ENCODE results near the gene RPL37.
"Not testable (repeated sequence)": the region's sequence is repeated elsewhere in the genome, so short reads cannot be mapped to it uniquely, and the experiment has no call there.

RPL37 gene

GRCh38 chr5:40798012-40798800 lies 36.8 kb downstream of the RPL37 start, which contains the start of gene PRKAA1:
TSS of gene PRKAA1 (minus strand) at chr5:40798374. CDS start at chr5:40798189, 185 bp downstream.
- Histone ChIP-seq H3K9me2 (replicated peaks; ENCODE audit: insufficient read depth, low read length) (no peaks in the 10 kb centered on the region), H3K4me1 (ENCODE audit: low read length) (0 out of 2 replicates have a peak, but pooled peaks cover 4% of the 10 kb centered on the region), H3K4me2 (ENCODE audit: low read depth, low read length) (peak within 1 kb of the TSS; percentile 68), H4K20me1 (ENCODE audit: insufficient read depth, low read length) (peaks cover 5% of the 10 kb centered on the region; the same call in 1 of the 2 replicates), H3K9ac (ENCODE audit: low read length) (peak within 1 kb of the TSS; percentile 83), H3K79me2 (ENCODE audit: low read length) (peaks cover 42% of the 10 kb centered on the region), H3K4me3 (ENCODE audit: low read length) (peak within 1 kb of the TSS; percentile 91), H3K27me3 (replicated peaks; ENCODE audit: insufficient read depth, low read length) (peaks cover 11% of the 10 kb centered on the region), H3K36me3 (replicated peaks; ENCODE audit: insufficient read depth, low read length) (no peaks in the 10 kb centered on the region), H3F3A (ENCODE audit: insufficient read depth, low read length) (0 out of 2 replicates have a peak, but pooled peaks cover 4% of the 10 kb centered on the region), H2AFZ (ENCODE audit: low read length) (peak within 1 kb of the TSS; percentile 94), H3K27ac (ENCODE audit: low read length) (peak within 1 kb of the TSS; percentile 66; the same call in 1 of the 2 replicates), H3K9me3 (replicated peaks; ENCODE audit: insufficient read depth, low read length) (no peaks in the 10 kb centered on the region)
- DNase-seq, result peak; percentile 90
- TF ChIP-seq, protein P1, sequence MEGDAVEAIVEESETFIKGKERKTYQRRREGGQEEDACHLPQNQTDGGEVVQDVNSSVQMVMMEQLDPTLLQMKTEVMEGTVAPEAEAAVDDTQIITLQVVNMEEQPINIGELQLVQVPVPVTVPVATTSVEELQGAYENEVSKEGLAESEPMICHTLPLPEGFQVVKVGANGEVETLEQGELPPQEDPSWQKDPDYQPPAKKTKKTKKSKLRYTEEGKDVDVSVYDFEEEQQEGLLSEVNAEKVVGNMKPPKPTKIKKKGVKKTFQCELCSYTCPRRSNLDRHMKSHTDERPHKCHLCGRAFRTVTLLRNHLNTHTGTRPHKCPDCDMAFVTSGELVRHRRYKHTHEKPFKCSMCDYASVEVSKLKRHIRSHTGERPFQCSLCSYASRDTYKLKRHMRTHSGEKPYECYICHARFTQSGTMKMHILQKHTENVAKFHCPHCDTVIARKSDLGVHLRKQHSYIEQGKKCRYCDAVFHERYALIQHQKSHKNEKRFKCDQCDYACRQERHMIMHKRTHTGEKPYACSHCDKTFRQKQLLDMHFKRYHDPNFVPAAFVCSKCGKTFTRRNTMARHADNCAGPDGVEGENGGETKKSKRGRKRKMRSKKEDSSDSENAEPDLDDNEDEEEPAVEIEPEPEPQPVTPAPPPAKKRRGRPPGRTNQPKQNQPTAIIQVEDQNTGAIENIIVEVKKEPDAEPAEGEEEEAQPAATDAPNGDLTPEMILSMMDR (IDR thresholded peaks at IDR 0.05; ENCODE audit: low read length), result peak; percentile 42
- TF ChIP-seq EZH2 (optimal IDR thresholded peaks at IDR 0.05; ENCODE audit: low read depth, low read length), result no peak

- Histone ChIP-seq H3K9me3 (replicated peaks; ENCODE audit: insufficient read depth, low read length) (no peaks in the 10 kb centered on the region), H3K27ac (ENCODE audit: low read length) (peak overlapping the region; percentile 66; the same call in 1 of the 2 replicates), H3K79me2 (ENCODE audit: low read length) (peaks cover 49% of the 10 kb centered on the region), H4K20me1 (ENCODE audit: insufficient read depth, low read length) (peaks cover 5% of the 10 kb centered on the region; the same call in 1 of the 2 replicates), H3K9ac (ENCODE audit: low read length) (peak overlapping the region; percentile 83), H3K4me2 (ENCODE audit: low read depth, low read length) (peak overlapping the region; percentile 59), H3K36me3 (replicated peaks; ENCODE audit: insufficient read depth, low read length) (no peaks in the 10 kb centered on the region), H3K4me1 (ENCODE audit: low read length) (0 out of 2 replicates have a peak, but pooled peaks cover 4% of the 10 kb centered on the region), H3K9me2 (replicated peaks; ENCODE audit: insufficient read depth, low read length) (no peaks in the 10 kb centered on the region), H3K27me3 (replicated peaks; ENCODE audit: insufficient read depth, low read length) (peaks cover 11% of the 10 kb centered on the region), H2AFZ (ENCODE audit: low read length) (peak overlapping the region; percentile 94), H3F3A (ENCODE audit: insufficient read depth, low read length) (0 out of 2 replicates have a peak, but pooled peaks cover 4% of the 10 kb centered on the region), H3K4me3 (ENCODE audit: low read length) (peak overlapping the region; percentile 91)
- TF ChIP-seq EZH2 (optimal IDR thresholded peaks at IDR 0.05; ENCODE audit: low read depth, low read length) (no peak), EZH2phosphoT487 (IDR thresholded peaks at IDR 0.05; ENCODE audit: low read length) (no peak)
- TF ChIP-seq, protein P1 (IDR thresholded peaks at IDR 0.05; ENCODE audit: low read length), result no peak
- DNase-seq, result peak; percentile 76
These were observed 37.6 kb downstream of the RPL37 start for GRCh38 chr5:40797273-40798011.

GRCh38 chr5:40796487-40796889 lies 38.5 kb downstream of the RPL37 start:
- H3K79me2 ChIP-seq (ENCODE audit: low read length), result peaks cover 59% of the 10 kb centered on the region
- H3K27ac ChIP-seq (ENCODE audit: low read length), result no peak overlapping the region
- H2AFZ ChIP-seq (ENCODE audit: low read length), result no peak overlapping the region

GRCh38 chr5:40794877-40795276 lies 40.1 kb downstream of the RPL37 start:
- H3K4me2 ChIP-seq (ENCODE audit: low read depth, low read length); H3F3A ChIP-seq (ENCODE audit: insufficient read depth, low read length); H3K9me3 ChIP-seq (replicated peaks; ENCODE audit: insufficient read depth, low read length); H4K20me1 ChIP-seq (ENCODE audit: insufficient read depth, low read length); H3K36me3 ChIP-seq (replicated peaks; ENCODE audit: insufficient read depth, low read length); H3K27ac ChIP-seq (ENCODE audit: low read length); H3K9me2 ChIP-seq (replicated peaks; ENCODE audit: insufficient read depth, low read length); H3K9ac ChIP-seq (ENCODE audit: low read length); H3K4me1 ChIP-seq (ENCODE audit: low read length); H2AFZ ChIP-seq (ENCODE audit: low read length); DNase-seq; H3K4me3 ChIP-seq (ENCODE audit: low read length): not testable (repeated sequence)
- Histone ChIP-seq H3K27me3 (replicated peaks; ENCODE audit: insufficient read depth, low read length) (peaks cover 11% of the 10 kb centered on the region), H3K79me2 (ENCODE audit: low read length) (peaks cover 75% of the 10 kb centered on the region)

More at GRCh38 chr5:40796487-40796889, 38.5 kb downstream of the RPL37 start:
- Histone ChIP-seq H4K20me1 (ENCODE audit: insufficient read depth, low read length) (peaks cover 5% of the 10 kb centered on the region; the same call in 1 of the 2 replicates), H3K9me3 (replicated peaks; ENCODE audit: insufficient read depth, low read length) (no peaks in the 10 kb centered on the region), H3K9ac (ENCODE audit: low read length) (no peak overlapping the region), H3K27me3 (replicated peaks; ENCODE audit: insufficient read depth, low read length) (peaks cover 11% of the 10 kb centered on the region), H3K4me3 (ENCODE audit: low read length) (peak overlapping the region; percentile 91), H3K36me3 (replicated peaks; ENCODE audit: insufficient read depth, low read length) (no peaks in the 10 kb centered on the region), H3F3A (ENCODE audit: insufficient read depth, low read length) (0 out of 2 replicates have a peak, but pooled peaks cover 4% of the 10 kb centered on the region), H3K9me2 (replicated peaks; ENCODE audit: insufficient read depth, low read length) (no peaks in the 10 kb centered on the region), H3K4me1 (ENCODE audit: low read length) (0 out of 2 replicates have a peak, but pooled peaks cover 4% of the 10 kb centered on the region), H3K4me2 (ENCODE audit: low read depth, low read length) (peak overlapping the region; percentile 59)
- TF ChIP-seq, protein P1 (IDR thresholded peaks at IDR 0.05; ENCODE audit: low read length), result no peak
- TF ChIP-seq EZH2 (optimal IDR thresholded peaks at IDR 0.05; ENCODE audit: low read depth, low read length), result no peak
- TF ChIP-seq EZH2phosphoT487 (IDR thresholded peaks at IDR 0.05; ENCODE audit: low read length), result no peak
- no peak for DNase-seq

GRCh38 chr5:40794340-40794739 lies 40.7 kb downstream of the RPL37 start:
- H3K9me3 ChIP-seq (replicated peaks; ENCODE audit: insufficient read depth, low read length); DNase-seq; H4K20me1 ChIP-seq (ENCODE audit: insufficient read depth, low read length): not testable (repeated sequence)

More at GRCh38 chr5:40794340-40794739, 40.7 kb downstream of the RPL37 start:
- not testable (repeated sequence) for H3K9ac ChIP-seq (ENCODE audit: low read length); H3F3A ChIP-seq (ENCODE audit: insufficient read depth, low read length); H3K4me1 ChIP-seq (ENCODE audit: low read length); H3K9me2 ChIP-seq (replicated peaks; ENCODE audit: insufficient read depth, low read length); H3K4me3 ChIP-seq (ENCODE audit: low read length); H3K27ac ChIP-seq (ENCODE audit: low read length); H3K4me2 ChIP-seq (ENCODE audit: low read depth, low read length); H3K36me3 ChIP-seq (replicated peaks; ENCODE audit: insufficient read depth, low read length); H2AFZ ChIP-seq (ENCODE audit: low read length); H3K27me3 ChIP-seq (replicated peaks; ENCODE audit: insufficient read depth, low read length)
- peaks cover 80% of the 10 kb centered on the region for H3K79me2 ChIP-seq (ENCODE audit: low read length)

All from MM.1S (cell line).